HG03354 (cell line): Measurements from ENCODE around the gene ETFBKMT.
"Not testable (repeated sequence)": the region's sequence is repeated elsewhere in the genome, so short reads cannot be mapped to it uniquely, and the experiment has no call there.

ENCODE experiments used
- ATAC-seq: cut with Tn5 transposase; IDR thresholded peaks from one replicate; pipeline ENCODE4 v1.9.1; 2021; ENCODE audit warnings: mild to moderate bottlenecking; ENCODE audit not compliant: unreplicated experiment, poor library complexity, severe bottlenecking

The ETFBKMT gene

GRCh38 chr12:31714406-31715271 lies 55.2 kb downstream of the ETFBKMT start:
- peak; percentile 32 for ATAC-seq

- peak; percentile 86 for ATAC-seq
Observed at GRCh38 chr12:31715283-31715825, 55.9 kb downstream of the ETFBKMT start.

- not testable (repeated sequence) for ATAC-seq
Observed at GRCh38 chr12:31716998-31717397, 57.5 kb downstream of the ETFBKMT start.

GRCh38 chr12:31718542-31719198 lies 59.2 kb downstream of the ETFBKMT start:
- not testable (repeated sequence) for ATAC-seq

GRCh38 chr12:31722580-31722979 lies 63.1 kb downstream of the ETFBKMT start:
- no peak for ATAC-seq
